MCF 10A (cell line): ENCODE data around the gene SYT3. TPM values are rescaled to one million over a fixed set of nuclear protein-coding genes. Genes with fewer than 3 reads are reported as not detected.

Experiments
- BruUV-seq: library from RNA; stranded (reverse); fragments of 400-500 nt; replicated peaks from 2 replicates; lab custom pipeline; 2021; lab: Mats Ljungman, UMichigan
- CTCF ChIA-PET: fragments of 300-600 bp; sonication (Branson Sonifier 250); formaldehyde crosslinking; extraction: SDS; loops from one replicate; lab custom pipeline; 2021; ENCODE audit warnings: antibody characterized with exemption, inconsistent platforms; lab: Yijun Ruan, JAX
- POLR2A ChIA-PET: fragments of 300-600, 350-650 bp; sonication (Branson Sonifier 250); formaldehyde crosslinking; extraction: SDS; loops from one replicate; lab custom pipeline; 2020; ENCODE audit warnings: antibody characterized with exemption, inconsistent platforms; lab: Yijun Ruan, JAX
- DNase-seq: peaks from one replicate; pipeline ENCODE4 v3.0.0-alpha.2; 2018; ENCODE audit not compliant: unreplicated experiment
- H3K27ac Mint-ChIP-seq: one replicate; pipeline ENCODE4 v1.8.0; 2022; ENCODE audit warnings: mild to moderate bottlenecking, low read depth, mixed read lengths; ENCODE audit not compliant: unreplicated experiment
- H3K27me3 Mint-ChIP-seq: one replicate; pipeline ENCODE4 v1.8.0; 2022; ENCODE audit warnings: mixed read lengths; ENCODE audit not compliant: insufficient read depth, unreplicated experiment
- H3K36me3 Mint-ChIP-seq: one replicate; pipeline ENCODE4 v1.8.0; 2022; ENCODE audit warnings: mild to moderate bottlenecking, moderate library complexity, mixed read lengths; ENCODE audit not compliant: insufficient read depth, unreplicated experiment
- H3K4me1 Mint-ChIP-seq: one replicate; pipeline ENCODE4 v1.8.0; 2022; ENCODE audit warnings: mixed read lengths; ENCODE audit not compliant: insufficient read depth, unreplicated experiment
- H3K4me3 Mint-ChIP-seq: one replicate; pipeline ENCODE4 v1.8.0; 2022; ENCODE audit warnings: mild to moderate bottlenecking, moderate library complexity, mixed read lengths; ENCODE audit not compliant: unreplicated experiment
- H3K9me3 Mint-ChIP-seq: one replicate; pipeline ENCODE4 v1.8.0; 2022; ENCODE audit warnings: mixed read lengths; ENCODE audit not compliant: unreplicated experiment
- CTCF ChIP-seq: fragments of 200-600 bp; IDR thresholded peaks from one replicate; pipeline ENCODE4 v1.8.0; 2022; ENCODE audit warnings: antibody characterized with exemption, mild to moderate bottlenecking; ENCODE audit not compliant: unreplicated experiment
- intact Hi-C: fragments of 100-400 bp; cut with micrococcal nuclease; formaldehyde crosslinking; loops from 2 replicates; pipeline ENCODE4 v1.14.1; 2022
- total RNA-seq: library from RNA; stranded (reverse); gene quantifications from 2 replicates; pipeline ENCODE4 v1.2.3, GENCODE V29; 2022

Gene SYT3
- total RNA-seq, 1 experiment from 2014 or later, result not detected

- intact Hi-C loops, result no loop called here
- H3K27ac Mint-ChIP-seq, result no peak overlapping the region
- no TSS peak for BruUV-seq
- no peaks in the 10 kb centered on the region for H3K36me3 Mint-ChIP-seq
- TF ChIP-seq CTCF, result no peak
- no peak overlapping the region for H3K4me3 Mint-ChIP-seq
- DNase-seq, result no peak
- peaks cover 5% of the 10 kb centered on the region for H3K27me3 Mint-ChIP-seq
- H3K4me1 Mint-ChIP-seq, result no peaks in the 10 kb centered on the region
- H3K9me3 Mint-ChIP-seq, result peaks cover 38% of the 10 kb centered on the region
- ChIA-PET CTCF (no interaction called here), POLR2A (no interaction called here)
Measured at GRCh38 chr19:50632151-50632835, 7.4 kb downstream of the SYT3 start.

- no TSS peak for BruUV-seq
- TF ChIP-seq CTCF, result no peak
- intact Hi-C loops, result no loop called here
- no peak overlapping the region for H3K4me3 Mint-ChIP-seq
- H3K27ac Mint-ChIP-seq, result no peak overlapping the region
- POLR2A ChIA-PET, result no interaction called here
- H3K9me3 Mint-ChIP-seq, result peaks cover 49% of the 10 kb centered on the region
- CTCF ChIA-PET, result no interaction called here
- no peaks in the 10 kb centered on the region for H3K36me3 Mint-ChIP-seq
- DNase-seq, result no peak
- no peaks in the 10 kb centered on the region for H3K4me1 Mint-ChIP-seq
- H3K27me3 Mint-ChIP-seq, result no peaks in the 10 kb centered on the region
Measured at GRCh38 chr19:50629801-50630200, 9.9 kb downstream of the SYT3 start.

- no peak for DNase-seq
- Mint-ChIP-seq H3K36me3 (no peaks in the 10 kb centered on the region), H3K9me3 (peaks cover 47% of the 10 kb centered on the region), H3K4me1 (no peaks in the 10 kb centered on the region), H3K4me3 (no peak overlapping the region), H3K27me3 (no peaks in the 10 kb centered on the region), H3K27ac (no peak overlapping the region)
- TF ChIP-seq CTCF, result no peak
- intact Hi-C loops, result no loop called here
- POLR2A ChIA-PET, result no interaction called here
- CTCF ChIA-PET, result no interaction called here
- no TSS peak for BruUV-seq
Measured at GRCh38 chr19:50629194-50629593, 10.5 kb downstream of the SYT3 start.

GRCh38 chr19:50628551-50628950 lies 11.1 kb downstream of the SYT3 start:
- BruUV-seq, result no TSS peak
- no peak overlapping the region for H3K4me3 Mint-ChIP-seq
- H3K9me3 Mint-ChIP-seq, result peaks cover 41% of the 10 kb centered on the region
- no peak overlapping the region for H3K27ac Mint-ChIP-seq
- DNase-seq, result no peak
- H3K27me3 Mint-ChIP-seq, result no peaks in the 10 kb centered on the region
- ChIA-PET POLR2A (no interaction called here), CTCF (no interaction called here)
- no peak for TF ChIP-seq CTCF
- H3K36me3 Mint-ChIP-seq, result no peaks in the 10 kb centered on the region
- intact Hi-C loops, result no loop called here
- H3K4me1 Mint-ChIP-seq, result no peaks in the 10 kb centered on the region
